ENCODE data around the gene SYVN1.

SYVN1 gene

GRCh38 chr11:65111744-65112545 is 22.4 kb downstream of the SYVN1 start, which contains the start of gene TM7SF2:
Gene TM7SF2 (plus strand): TSS chr11:65111872. CDS start chr11:65112016, 144 bp downstream.
- peak; percentile 87 for DNase-seq

GRCh38 chr11:65111159-65111743 is 23.1 kb downstream of the SYVN1 start:
- no peak for DNase-seq

- peak; percentile 67 for DNase-seq
These were observed 23.9 kb downstream of the SYVN1 start for GRCh38 chr11:65110354-65110861.

- DNase-seq, result no peak
These were observed 24.8 kb downstream of the SYVN1 start for GRCh38 chr11:65109231-65110198.

- DNase-seq, result no peak
These were observed 25.7 kb downstream of the SYVN1 start for GRCh38 chr11:65108469-65109123.

GRCh38 chr11:65107751-65108468 is 26.4 kb downstream of the SYVN1 start:
- no peak for DNase-seq

GRCh38 chr11:65107078-65107477 is 27.2 kb downstream of the SYVN1 start:
- DNase-seq, result no peak

GRCh38 chr11:65104628-65105027 is 29.7 kb downstream of the SYVN1 start:
- no peak for DNase-seq

GRCh38 chr11:65103476-65103875 is 30.8 kb downstream of the SYVN1 start:
- DNase-seq, result no peak

- DNase-seq, result no peak
These were observed 31.9 kb downstream of the SYVN1 start for GRCh38 chr11:65102142-65103095.

- DNase-seq, result no peak
These were observed 33.5 kb downstream of the SYVN1 start for GRCh38 chr11:65100674-65101350.

GRCh38 chr11:65096926-65097325 is 37.4 kb downstream of the SYVN1 start:
- no peak for DNase-seq

- peak; percentile 91 for DNase-seq
These were observed 38.1 kb downstream of the SYVN1 start, which contains the start of gene VPS51 for GRCh38 chr11:65095974-65096806. Gene VPS51 (plus strand): TSS chr11:65096214. CDS start chr11:65096251, 37 bp downstream.

- no peak for DNase-seq
These were observed 38.9 kb downstream of the SYVN1 start for GRCh38 chr11:65095427-65095826.

GRCh38 chr11:65090628-65091027 is 43.7 kb downstream of the SYVN1 start:
- no peak for DNase-seq

- DNase-seq, result no peak
These were observed 44.7 kb downstream of the SYVN1 start for GRCh38 chr11:65089621-65090020.

- no peak for DNase-seq
These were observed 46.5 kb downstream of the SYVN1 start for GRCh38 chr11:65087827-65088226.

GRCh38 chr11:65087216-65087615 is 47.1 kb downstream of the SYVN1 start:
- DNase-seq, result no peak

- no peak for DNase-seq
These were observed 47.5 kb downstream of the SYVN1 start for GRCh38 chr11:65086809-65087208.

Data from fibroblast of skin of right quadriceps (primary cell).